Activated CD4-positive, CD25-positive, alpha-beta regulatory T cell treated with anti-CD3 and anti-CD28 coated beads, Interleukin-2, amount 50 U/mL, for 16 hours (primary cell): ENCODE data around the gene AP1G2.
A peak's percentile ranks its signal among the peaks of the same experiment; 100 is the strongest.
"Not testable (repeated sequence)": the region's sequence is repeated elsewhere in the genome, so short reads cannot be mapped to it uniquely, and the experiment has no call there.

Experiments
- DNase-seq: peaks from one replicate; pipeline ENCODE4 v3.0.0-alpha.2; 2020; ENCODE audit warnings: low read depth, low spot score

Gene AP1G2

GRCh38 chr14:23567186-23568020 lies at the start of gene AP1G2:
Gene AP1G2 (minus strand): TSS chr14:23567791. CDS start chr14:23567314, 477 bp downstream.
- peak; percentile 66 for DNase-seq

- no peak for DNase-seq
Observed at GRCh38 chr14:23615856-23616255, 48.3 kb upstream of the AP1G2 start.

GRCh38 chr14:23614395-23614828 lies 46.8 kb upstream of the AP1G2 start:
- no peak for DNase-seq

GRCh38 chr14:23613242-23614070 lies 45.9 kb upstream of the AP1G2 start:
- no peak for DNase-seq

- no peak for DNase-seq
Observed at GRCh38 chr14:23612802-23613201, 45.2 kb upstream of the AP1G2 start.

GRCh38 chr14:23612354-23612732 lies 44.8 kb upstream of the AP1G2 start:
- no peak for DNase-seq

- DNase-seq = no peak
Observed at GRCh38 chr14:23610815-23611289, 43.3 kb upstream of the AP1G2 start.

GRCh38 chr14:23610090-23610814 lies 42.7 kb upstream of the AP1G2 start:
- DNase-seq = no peak

GRCh38 chr14:23609411-23610089 lies 42.0 kb upstream of the AP1G2 start:
- not testable (repeated sequence) for DNase-seq

GRCh38 chr14:23609001-23609400 lies 41.4 kb upstream of the AP1G2 start:
- no peak for DNase-seq

- DNase-seq = no peak
Observed at GRCh38 chr14:23608454-23608853, 40.9 kb upstream of the AP1G2 start.

- DNase-seq = no peak
Observed at GRCh38 chr14:23605931-23606585, 38.5 kb upstream of the AP1G2 start.

GRCh38 chr14:23604675-23605170 lies 37.1 kb upstream of the AP1G2 start:
- no peak for DNase-seq

- no peak for DNase-seq
Observed at GRCh38 chr14:23604148-23604547, 36.6 kb upstream of the AP1G2 start.

- no peak for DNase-seq
Observed at GRCh38 chr14:23603103-23603502, 35.5 kb upstream of the AP1G2 start.

GRCh38 chr14:23602181-23603095 lies 34.8 kb upstream of the AP1G2 start:
- no peak for DNase-seq

GRCh38 chr14:23601845-23602180 lies 34.2 kb upstream of the AP1G2 start:
- DNase-seq = no peak

- DNase-seq = no peak
Observed at GRCh38 chr14:23601424-23601823, 33.8 kb upstream of the AP1G2 start.

GRCh38 chr14:23600806-23601205 lies 33.2 kb upstream of the AP1G2 start:
- no peak for DNase-seq

GRCh38 chr14:23600322-23600707 lies 32.7 kb upstream of the AP1G2 start:
- no peak for DNase-seq
